ENCODE data around the gene XPO6.

XPO6 gene

DNA sequence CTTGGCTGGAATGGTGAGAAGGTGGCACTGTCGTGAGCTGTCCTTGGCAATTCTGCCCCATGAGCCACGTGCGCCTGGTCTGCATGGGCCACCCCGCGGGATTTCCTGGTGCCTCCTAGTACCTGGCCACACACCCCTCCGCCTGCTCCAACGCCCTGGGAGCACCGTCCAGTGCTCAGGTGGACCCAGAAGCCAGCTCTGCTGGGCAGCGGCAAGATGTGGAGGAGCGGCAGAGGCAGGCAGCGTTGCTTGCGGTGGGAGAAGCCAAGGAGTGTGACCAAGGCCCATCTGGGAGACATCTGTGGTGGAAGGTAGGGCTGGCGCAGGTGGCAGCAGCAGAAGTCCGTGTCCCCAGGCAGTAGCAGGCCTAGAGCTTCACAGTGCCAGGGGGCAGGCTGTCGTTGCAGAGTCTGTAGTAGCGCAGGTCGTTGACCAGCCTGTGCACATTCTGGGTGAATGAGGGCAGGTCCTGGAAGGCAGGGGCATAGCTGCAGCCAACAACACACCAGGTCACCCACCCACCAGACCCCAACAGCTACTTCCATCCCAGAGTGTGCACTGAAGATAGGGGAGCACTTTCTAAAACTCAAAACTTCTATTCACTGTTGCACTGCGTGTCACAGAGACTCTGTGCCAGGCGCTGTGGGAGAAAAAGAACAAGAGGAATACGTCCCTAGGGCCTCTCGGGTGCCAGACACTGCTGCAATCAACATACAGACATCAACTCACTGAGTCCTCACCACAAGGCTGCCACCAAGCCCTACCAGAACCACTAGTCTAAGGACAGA lies 113.4 kb downstream of the XPO6 start:
- Histone ChIP-seq H3K27me3 (no peaks in the 10 kb centered on the region), H3K36me3 (peaks cover 64% of the 10 kb centered on the region), H3K4me1 (no peaks in the 10 kb centered on the region; the same call in 1 of the 2 replicates), H3K4me3 (ENCODE audit: low read depth, low read length) (no peak overlapping the region), H3K9me3 (no peaks in the 10 kb centered on the region)
- DNase-seq, result no peak
- TF ChIP-seq, protein P1, sequence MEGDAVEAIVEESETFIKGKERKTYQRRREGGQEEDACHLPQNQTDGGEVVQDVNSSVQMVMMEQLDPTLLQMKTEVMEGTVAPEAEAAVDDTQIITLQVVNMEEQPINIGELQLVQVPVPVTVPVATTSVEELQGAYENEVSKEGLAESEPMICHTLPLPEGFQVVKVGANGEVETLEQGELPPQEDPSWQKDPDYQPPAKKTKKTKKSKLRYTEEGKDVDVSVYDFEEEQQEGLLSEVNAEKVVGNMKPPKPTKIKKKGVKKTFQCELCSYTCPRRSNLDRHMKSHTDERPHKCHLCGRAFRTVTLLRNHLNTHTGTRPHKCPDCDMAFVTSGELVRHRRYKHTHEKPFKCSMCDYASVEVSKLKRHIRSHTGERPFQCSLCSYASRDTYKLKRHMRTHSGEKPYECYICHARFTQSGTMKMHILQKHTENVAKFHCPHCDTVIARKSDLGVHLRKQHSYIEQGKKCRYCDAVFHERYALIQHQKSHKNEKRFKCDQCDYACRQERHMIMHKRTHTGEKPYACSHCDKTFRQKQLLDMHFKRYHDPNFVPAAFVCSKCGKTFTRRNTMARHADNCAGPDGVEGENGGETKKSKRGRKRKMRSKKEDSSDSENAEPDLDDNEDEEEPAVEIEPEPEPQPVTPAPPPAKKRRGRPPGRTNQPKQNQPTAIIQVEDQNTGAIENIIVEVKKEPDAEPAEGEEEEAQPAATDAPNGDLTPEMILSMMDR (IDR thresholded peaks at IDR 0.05; ENCODE audit: low read depth, low read length), result no peak

DNA sequence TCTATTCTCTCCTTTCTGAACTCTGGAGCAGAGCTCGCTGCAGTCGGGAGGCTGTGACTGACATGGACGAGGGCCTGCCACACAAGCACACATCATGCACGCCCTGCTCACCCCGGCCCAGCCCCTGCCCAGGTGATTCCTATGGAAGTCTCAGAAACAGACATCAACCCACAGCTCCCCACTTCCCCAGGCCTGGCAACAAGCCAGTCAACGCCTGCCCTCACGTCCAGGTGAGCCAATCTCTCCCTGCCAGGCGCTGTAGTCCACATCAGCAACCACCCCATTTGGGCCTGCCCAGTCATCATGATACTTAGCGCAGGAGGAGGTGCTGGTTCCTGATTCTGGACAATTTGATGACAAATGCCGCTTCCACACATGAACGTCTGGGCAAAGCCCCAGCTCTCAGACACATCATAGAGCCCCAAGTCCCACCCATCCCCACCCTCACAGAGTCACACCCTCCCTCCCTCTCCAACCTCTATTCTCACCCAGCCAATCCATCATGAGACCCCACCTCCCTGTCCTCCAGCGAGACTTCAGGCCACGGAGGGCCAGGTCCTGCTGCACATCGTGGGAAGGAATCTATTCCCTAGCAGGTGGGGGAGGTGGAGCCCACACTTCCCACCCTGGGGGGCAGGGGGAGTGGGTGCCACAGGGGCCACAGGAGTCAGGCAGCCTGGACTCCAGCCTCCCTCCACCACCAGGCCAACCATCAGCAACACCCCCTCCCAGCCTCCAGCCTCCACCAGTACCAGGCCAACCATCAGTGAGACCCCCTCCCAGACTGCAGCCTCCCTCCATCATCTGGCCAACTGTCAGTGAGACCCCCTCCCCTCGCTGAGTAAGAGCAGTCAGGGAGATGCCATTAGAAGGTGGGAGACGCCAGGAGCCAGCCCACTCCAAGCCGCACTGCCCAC lies 114.5 kb downstream of the XPO6 start:
- Histone ChIP-seq H3K4me3 (ENCODE audit: low read depth, low read length) (no peak overlapping the region), H3K9me3 (no peaks in the 10 kb centered on the region), H3K27me3 (no peaks in the 10 kb centered on the region), H3K36me3 (peaks cover 53% of the 10 kb centered on the region), H3K4me1 (no peaks in the 10 kb centered on the region; the same call in 1 of the 2 replicates)
- TF ChIP-seq, protein P1 (IDR thresholded peaks at IDR 0.05; ENCODE audit: low read depth, low read length), result no peak
- no peak for DNase-seq

DNA sequence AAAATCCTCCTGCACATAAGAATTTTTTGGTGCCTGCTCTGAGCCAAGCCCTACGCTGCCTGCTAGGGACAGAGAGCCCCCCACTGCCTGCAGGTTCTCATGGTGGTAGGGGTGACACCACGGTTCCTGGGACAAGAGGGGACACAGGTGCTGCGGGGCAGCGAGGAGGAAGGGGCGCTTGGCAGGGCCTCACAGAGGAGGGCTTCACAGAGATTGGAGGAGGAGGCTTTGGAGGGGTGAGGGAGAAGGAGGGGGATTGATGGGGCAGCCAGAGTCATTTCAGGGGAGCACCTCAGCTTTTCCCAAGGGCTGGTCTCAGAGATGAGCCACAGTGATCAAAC lies 118.4 kb downstream of the XPO6 start:
- no peaks in the 10 kb centered on the region for H3K9me3 ChIP-seq
- TF ChIP-seq, protein P1 (IDR thresholded peaks at IDR 0.05; ENCODE audit: low read depth, low read length), result no peak
- H3K4me3 ChIP-seq (ENCODE audit: low read depth, low read length), result no peak overlapping the region
- H3K4me1 ChIP-seq, result no peaks in the 10 kb centered on the region; the same call in 1 of the 2 replicates
- H3K36me3 ChIP-seq, result peaks cover 17% of the 10 kb centered on the region
- DNase-seq, result no peak
- H3K27me3 ChIP-seq, result no peaks in the 10 kb centered on the region

DNA sequence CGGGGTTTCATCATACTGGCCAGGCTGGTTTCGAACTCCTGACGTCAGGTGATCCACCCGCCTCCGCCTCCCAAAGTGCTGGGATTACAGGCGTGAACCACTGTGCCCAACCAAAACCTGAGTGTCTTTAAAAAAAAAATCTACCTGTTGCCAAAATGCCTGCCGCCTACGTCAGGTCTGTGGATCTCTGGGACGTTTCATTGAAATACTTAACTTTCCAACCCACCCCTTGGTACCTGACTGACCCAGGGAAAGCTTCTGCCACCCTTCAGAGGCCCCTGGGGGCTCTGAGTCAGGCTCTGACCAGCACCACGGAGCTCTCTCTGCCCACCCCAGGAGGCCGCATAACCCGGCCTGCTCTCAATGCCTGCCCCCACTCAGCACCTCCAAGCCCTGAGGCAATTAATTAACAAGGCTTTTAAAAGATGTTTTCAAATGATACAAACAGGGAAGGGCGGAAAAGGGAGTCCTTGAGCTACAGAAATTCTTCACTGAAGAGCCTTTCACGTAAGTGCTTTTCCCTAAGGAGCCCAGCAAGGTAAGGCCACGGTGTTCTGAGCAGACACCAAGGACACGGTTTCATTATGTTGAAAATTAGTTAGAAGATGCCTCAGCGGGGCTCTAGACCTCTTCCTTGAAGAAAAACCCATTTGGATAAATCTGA lies 118.9 kb downstream of the XPO6 start:
- H3K4me3 ChIP-seq (ENCODE audit: low read depth, low read length), result no peak overlapping the region
- H3K4me1 ChIP-seq, result no peaks in the 10 kb centered on the region; the same call in 1 of the 2 replicates
- no peaks in the 10 kb centered on the region for H3K9me3 ChIP-seq
- DNase-seq, result no peak
- TF ChIP-seq, protein P1 (IDR thresholded peaks at IDR 0.05; ENCODE audit: low read depth, low read length), result no peak
- H3K36me3 ChIP-seq, result peaks cover 12% of the 10 kb centered on the region
- H3K27me3 ChIP-seq, result no peaks in the 10 kb centered on the region

DNA sequence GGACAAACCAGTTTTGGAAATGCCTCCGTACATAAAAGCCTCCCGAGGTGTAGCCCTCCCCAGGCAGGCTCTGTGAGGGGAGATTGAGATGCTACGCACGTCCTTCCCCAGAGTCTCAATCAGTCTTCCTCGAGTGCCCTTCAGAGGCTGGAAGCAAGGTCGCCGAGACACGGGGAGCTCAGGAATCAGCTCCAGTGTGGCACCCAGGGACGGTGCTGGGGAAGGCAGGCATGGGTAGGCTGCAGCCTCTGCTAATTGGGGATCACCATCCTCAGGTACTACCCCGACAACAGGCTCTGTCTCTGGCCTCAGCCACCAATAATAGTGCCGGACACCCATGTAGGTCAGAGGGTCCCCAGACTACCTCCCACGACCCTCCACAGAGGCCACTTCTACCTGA lies 120.1 kb downstream of the XPO6 start:
- Histone ChIP-seq H3K4me3 (ENCODE audit: low read depth, low read length) (no peak overlapping the region), H3K36me3 (peaks cover 4% of the 10 kb centered on the region; the same call in 1 of the 2 replicates), H3K9me3 (no peaks in the 10 kb centered on the region), H3K4me1 (no peaks in the 10 kb centered on the region; the same call in 1 of the 2 replicates), H3K27me3 (no peaks in the 10 kb centered on the region)
- TF ChIP-seq, protein P1 (IDR thresholded peaks at IDR 0.05; ENCODE audit: low read depth, low read length), result no peak
- no peak for DNase-seq
